ENCODE measurements around the gene ADCY5. TPM values are rescaled to one million over a fixed set of nuclear protein-coding genes. Genes with fewer than 3 reads are reported as not detected.

Gene ADCY5
- total RNA-seq, 2 donors from 2014 or later = 3.9 to 5.2 TPM

DNA sequence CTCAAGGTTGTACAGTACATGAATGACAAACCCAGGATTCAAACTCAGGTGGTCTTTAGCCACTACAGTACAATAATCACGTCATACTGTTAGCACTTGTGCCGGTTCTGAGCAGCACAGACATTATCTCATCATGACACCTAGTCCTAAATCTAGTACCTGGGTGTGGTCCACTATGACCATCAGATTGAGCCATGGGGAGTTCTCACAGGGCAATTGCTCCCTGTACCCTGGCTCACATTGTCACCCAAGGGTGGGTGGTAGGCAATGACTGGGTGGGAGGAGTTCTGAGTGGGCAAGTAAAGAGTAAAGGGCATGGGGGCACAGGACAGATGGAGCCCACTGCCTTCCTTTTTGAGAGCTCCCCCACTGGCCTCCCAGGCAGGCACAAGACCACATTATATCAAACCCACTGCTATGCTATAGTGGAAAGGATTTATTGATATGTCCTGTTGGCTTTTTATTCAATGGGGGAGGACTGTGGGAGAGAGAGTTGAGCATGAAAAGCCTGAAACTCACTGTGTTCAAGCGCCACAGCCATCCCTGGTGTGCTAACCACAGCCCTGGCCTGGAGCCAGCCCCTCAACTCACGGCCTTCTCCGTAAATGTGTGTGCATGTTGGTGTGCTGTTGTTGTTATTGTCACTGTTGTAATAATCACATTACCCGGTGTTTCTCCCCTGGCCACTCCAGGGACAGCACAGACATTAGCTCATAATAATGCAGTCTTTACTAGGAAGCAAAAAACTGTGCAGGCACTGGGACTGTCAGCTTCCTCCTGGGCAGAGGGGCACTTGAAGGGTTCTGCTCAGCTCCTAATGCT, 27.3 kb downstream of the ADCY5 start:
- Histone ChIP-seq H3K27ac (ENCODE audit: low read depth, low read length) (no peak overlapping the region), H3K9me3 (ENCODE audit: control insufficient read depth, low read length) (no peaks in the 10 kb centered on the region), H3K4me3 (ENCODE audit: low read length) (no peak overlapping the region), H3K9ac (ENCODE audit: extremely low read depth, low read length, poor library complexity, severe bottlenecking) (no peak overlapping the region), H3K36me3 (ENCODE audit: control insufficient read depth, insufficient read depth, low read length) (no peaks in the 10 kb centered on the region), H3K4me1 (ENCODE audit: control insufficient read depth, insufficient read depth, low read length) (no peaks in the 10 kb centered on the region), H3K27me3 (ENCODE audit: control insufficient read depth, insufficient read depth, low read length, poor library complexity, severe bottlenecking) (no peaks in the 10 kb centered on the region)
- TF ChIP-seq, protein P1, sequence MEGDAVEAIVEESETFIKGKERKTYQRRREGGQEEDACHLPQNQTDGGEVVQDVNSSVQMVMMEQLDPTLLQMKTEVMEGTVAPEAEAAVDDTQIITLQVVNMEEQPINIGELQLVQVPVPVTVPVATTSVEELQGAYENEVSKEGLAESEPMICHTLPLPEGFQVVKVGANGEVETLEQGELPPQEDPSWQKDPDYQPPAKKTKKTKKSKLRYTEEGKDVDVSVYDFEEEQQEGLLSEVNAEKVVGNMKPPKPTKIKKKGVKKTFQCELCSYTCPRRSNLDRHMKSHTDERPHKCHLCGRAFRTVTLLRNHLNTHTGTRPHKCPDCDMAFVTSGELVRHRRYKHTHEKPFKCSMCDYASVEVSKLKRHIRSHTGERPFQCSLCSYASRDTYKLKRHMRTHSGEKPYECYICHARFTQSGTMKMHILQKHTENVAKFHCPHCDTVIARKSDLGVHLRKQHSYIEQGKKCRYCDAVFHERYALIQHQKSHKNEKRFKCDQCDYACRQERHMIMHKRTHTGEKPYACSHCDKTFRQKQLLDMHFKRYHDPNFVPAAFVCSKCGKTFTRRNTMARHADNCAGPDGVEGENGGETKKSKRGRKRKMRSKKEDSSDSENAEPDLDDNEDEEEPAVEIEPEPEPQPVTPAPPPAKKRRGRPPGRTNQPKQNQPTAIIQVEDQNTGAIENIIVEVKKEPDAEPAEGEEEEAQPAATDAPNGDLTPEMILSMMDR (conservative IDR thresholded peaks at IDR 0.05) = no peak
- 93 to 100% methylated on average over 2 to 6 of the region's 6 CpGs for WGBS, 2 experiments (ENCODE audit: insufficient coverage in 1 of 2, insufficient read length in 1 of 2)
- Mint-ChIP-seq H3K4me1 (no peaks in the 10 kb centered on the region), H3K27me3 (ENCODE audit: insufficient read depth) (no peaks in the 10 kb centered on the region), H3K36me3 (ENCODE audit: low read depth) (no peaks in the 10 kb centered on the region), H3K27ac (no peak overlapping the region), H3K9me3 (no peaks in the 10 kb centered on the region), H3K4me3 (no peak overlapping the region)
- DNase-seq = no peak

DNA sequence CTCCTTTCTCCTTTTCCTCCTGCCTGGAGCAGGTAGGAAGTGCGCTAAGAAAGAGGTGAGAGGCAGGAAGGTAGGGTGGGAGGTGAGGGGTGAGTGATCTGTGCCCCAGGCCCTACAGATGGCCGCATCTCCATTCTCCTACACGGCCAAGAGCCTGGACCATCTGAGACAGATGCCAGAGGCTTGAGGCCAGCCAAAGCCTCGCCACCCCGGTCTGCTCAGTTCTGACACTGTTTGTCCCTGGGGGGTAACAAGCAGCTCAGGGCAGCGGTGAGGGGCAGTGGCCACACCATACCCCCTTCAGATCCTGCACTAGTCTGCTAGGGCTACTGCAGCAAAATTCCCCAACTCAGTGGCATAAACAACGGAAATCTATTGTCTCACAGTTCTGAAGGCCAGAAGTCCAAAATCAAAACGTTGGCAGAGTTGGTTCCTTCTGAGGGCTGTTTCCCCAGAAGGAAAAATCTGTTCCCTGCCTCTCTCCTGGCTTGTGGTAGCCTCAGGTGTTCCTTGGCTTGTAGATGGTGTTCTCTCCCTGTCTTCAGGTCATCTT, 28.4 kb downstream of the ADCY5 start:
- Histone ChIP-seq H3K36me3 (ENCODE audit: control insufficient read depth, insufficient read depth, low read length) (no peaks in the 10 kb centered on the region), H3K4me1 (ENCODE audit: control insufficient read depth, insufficient read depth, low read length) (no peaks in the 10 kb centered on the region), H3K9me3 (ENCODE audit: control insufficient read depth, low read length) (no peaks in the 10 kb centered on the region), H3K9ac (ENCODE audit: extremely low read depth, low read length, poor library complexity, severe bottlenecking) (no peak overlapping the region), H3K27ac (ENCODE audit: low read depth, low read length) (no peak overlapping the region), H3K27me3 (ENCODE audit: control insufficient read depth, insufficient read depth, low read length, poor library complexity, severe bottlenecking) (peaks cover 3% of the 10 kb centered on the region), H3K4me3 (ENCODE audit: low read length) (no peak overlapping the region)
- 85 to 91% methylated on average over 7 to 8 of the region's 8 CpGs for WGBS, 2 experiments (ENCODE audit: insufficient coverage in 1 of 2, insufficient read length in 1 of 2)
- Mint-ChIP-seq H3K27ac (no peak overlapping the region), H3K4me1 (no peaks in the 10 kb centered on the region), H3K9me3 (no peaks in the 10 kb centered on the region), H3K36me3 (ENCODE audit: low read depth) (no peaks in the 10 kb centered on the region), H3K27me3 (ENCODE audit: insufficient read depth) (no peaks in the 10 kb centered on the region), H3K4me3 (no peak overlapping the region)
- no peak for DNase-seq
- TF ChIP-seq, protein P1 (conservative IDR thresholded peaks at IDR 0.05) = no peak

- Histone ChIP-seq H3K27me3 (ENCODE audit: control insufficient read depth, insufficient read depth, low read length, poor library complexity, severe bottlenecking) (peaks cover 3% of the 10 kb centered on the region), H3K27ac (ENCODE audit: low read depth, low read length) (no peak overlapping the region), H3K4me1 (ENCODE audit: control insufficient read depth, insufficient read depth, low read length) (no peaks in the 10 kb centered on the region), H3K36me3 (ENCODE audit: control insufficient read depth, insufficient read depth, low read length) (no peaks in the 10 kb centered on the region), H3K4me3 (ENCODE audit: low read length) (no peak overlapping the region), H3K9me3 (ENCODE audit: control insufficient read depth, low read length) (no peaks in the 10 kb centered on the region), H3K9ac (ENCODE audit: extremely low read depth, low read length, poor library complexity, severe bottlenecking) (no peak overlapping the region)
- H3K9me3 Mint-ChIP-seq = no peaks in the 10 kb centered on the region
- TF ChIP-seq, protein P1 (conservative IDR thresholded peaks at IDR 0.05) = no peak
- no peak for DNase-seq
- H3K27ac Mint-ChIP-seq = no peak overlapping the region
- 94% methylated on average over 5 to 7 of the region's 7 CpGs for WGBS, 2 experiments (ENCODE audit: insufficient coverage in 1 of 2, insufficient read length in 1 of 2)
- H3K36me3 Mint-ChIP-seq (ENCODE audit: low read depth) = no peaks in the 10 kb centered on the region
- H3K4me1 Mint-ChIP-seq = no peaks in the 10 kb centered on the region
- no peak overlapping the region for H3K4me3 Mint-ChIP-seq
- H3K27me3 Mint-ChIP-seq (ENCODE audit: insufficient read depth) = no peaks in the 10 kb centered on the region
Observed at GRCh38 chr3:123419850-123420297, 29.0 kb downstream of the ADCY5 start.
